DND-41 (cell line): ENCODE data around the gene RND1.
"Not testable (repeated sequence)": the region's sequence is repeated elsewhere in the genome, so short reads cannot be mapped to it uniquely, and the experiment has no call there.

Source experiments
- ATAC-seq: fragments of 200-7000 bp; cut with Tn5 transposase; 3 replicates; pipeline ENCODE4 v1.9.1; 2021; ENCODE audit warnings: low read depth; ENCODE audit not compliant: insufficient read depth
- DNase-seq: peaks from one replicate; pipeline ENCODE4 v3.0.0-alpha.2; 2020
- H2AFZ ChIP-seq: 2 replicates; pipeline ENCODE4 v1.6.0; 2012; ENCODE audit warnings: low read depth, low read length
- H3K27ac ChIP-seq: 2 replicates; pipeline ENCODE4 v1.5.1; 2012; ENCODE audit warnings: low read length, inconsistent platforms
- H3K27me3 ChIP-seq: fragments of 200-600 bp; sonication (generic); 2 replicates; pipeline ENCODE4 v1.6.0; 2012; ENCODE audit warnings: low read length, mild to moderate bottlenecking, inconsistent platforms; ENCODE audit not compliant: insufficient read depth, poor library complexity
- H3K36me3 ChIP-seq: 2 replicates; pipeline ENCODE4 v1.5.1; 2012; ENCODE audit warnings: low read length, inconsistent platforms; ENCODE audit not compliant: insufficient read depth
- H3K4me1 ChIP-seq: 2 replicates; pipeline ENCODE4 v1.5.1; 2012; ENCODE audit warnings: mild to moderate bottlenecking, low read length; ENCODE audit not compliant: insufficient read depth
- H3K4me2 ChIP-seq: 2 replicates; pipeline ENCODE4 v1.6.0; 2012; ENCODE audit warnings: mild to moderate bottlenecking, moderate library complexity, low read length, inconsistent platforms; ENCODE audit not compliant: insufficient read depth
- H3K4me3 ChIP-seq, 2 experiments: fragments of 200-600 bp in 1 of 2; shearing (Covaris generic) in 1 of 2; 2 replicates each; pipeline ENCODE4 v1.5.1; 2012 to 2016; ENCODE audit warnings: inconsistent platforms in 2 of 2, low read length in 2 of 2, mild to moderate bottlenecking in 2 of 2, low read depth in 1 of 2, moderate library complexity in 1 of 2
- H3K79me2 ChIP-seq: 2 replicates; pipeline ENCODE4 v1.6.0; 2012; ENCODE audit warnings: low read length, inconsistent platforms; ENCODE audit not compliant: insufficient read depth
- H3K9ac ChIP-seq: 2 replicates; pipeline ENCODE4 v1.6.0; 2012; ENCODE audit warnings: low read depth, mild to moderate bottlenecking, inconsistent platforms, low read length, moderate library complexity
- H3K9me3 ChIP-seq: 2 replicates; pipeline ENCODE4 v1.5.1; 2012; ENCODE audit warnings: low read length, moderate library complexity, mild to moderate bottlenecking, inconsistent platforms; ENCODE audit not compliant: insufficient read depth, severe bottlenecking
- H4K20me1 ChIP-seq: 2 replicates; pipeline ENCODE4 v1.6.0; 2012; ENCODE audit warnings: low read length; ENCODE audit not compliant: insufficient read depth
- EZH2 ChIP-seq: IDR thresholded peaks from 3 replicates; pipeline ENCODE4 v1.6.1; 2012; ENCODE audit warnings: borderline replicate concordance, low read depth, mild to moderate bottlenecking, moderate library complexity, low read length, inconsistent platforms; ENCODE audit not compliant: severe bottlenecking
- TF ChIP-seq, protein P1 (sequence below): IDR thresholded peaks from 2 replicates; pipeline ENCODE4 v1.5.1; 2012; ENCODE audit warnings: borderline replicate concordance, low read length, moderate library complexity, mild to moderate bottlenecking; ENCODE audit not compliant: poor library complexity, severe bottlenecking; ENCODE audit errors: extremely low read depth

Gene RND1

DNA sequence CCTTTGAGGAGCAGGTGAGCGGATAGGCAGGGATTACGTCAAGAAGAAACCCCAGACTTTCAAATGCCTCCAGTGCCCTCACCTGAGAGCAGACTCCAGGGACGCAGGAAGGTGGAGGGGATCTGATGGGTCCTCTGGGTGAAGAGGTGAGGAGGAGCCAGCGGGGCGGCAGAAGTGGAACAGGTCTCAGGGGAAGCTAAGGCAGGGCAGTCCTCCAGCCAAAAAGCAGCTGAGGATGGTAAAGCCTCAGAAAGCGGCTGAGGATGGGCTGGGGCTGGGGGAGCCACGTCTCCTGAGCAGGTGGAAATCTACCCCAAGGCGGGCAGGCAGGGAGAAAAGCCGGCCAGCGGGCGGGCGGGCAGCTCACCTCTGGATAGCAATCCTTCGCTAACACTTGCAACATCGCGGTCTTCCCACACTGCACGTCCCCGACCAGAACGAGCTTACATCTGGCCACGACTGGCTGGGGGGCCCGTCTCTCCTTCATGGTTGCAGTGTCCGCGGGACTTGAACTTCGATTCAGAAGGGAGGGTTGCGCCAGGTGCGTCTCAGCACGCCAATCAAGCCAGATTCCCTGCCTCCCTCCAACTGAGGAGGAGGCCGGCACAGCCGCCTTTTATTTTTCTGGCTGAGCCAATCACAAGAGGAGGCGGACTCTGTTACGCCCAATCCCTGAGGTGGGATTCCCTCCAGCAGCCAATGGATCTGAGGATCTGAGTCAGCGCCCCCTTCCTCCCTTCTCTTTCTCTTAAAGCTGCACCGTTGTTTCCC is at the start of gene RND1:
Gene RND1 (minus strand): TSS at position 590 of the 771 bp plus-strand sequence. CDS start 103 bp downstream, at position 487.
- H3K27ac ChIP-seq = peak within 1 kb of the TSS; percentile 48
- H3K9ac ChIP-seq = peak within 1 kb of the TSS; percentile 58
- DNase-seq (peak; percentile 93), ATAC-seq (peak; percentile 99)
- TF ChIP-seq EZH2 = peak; percentile 58
- TF ChIP-seq, protein P1, sequence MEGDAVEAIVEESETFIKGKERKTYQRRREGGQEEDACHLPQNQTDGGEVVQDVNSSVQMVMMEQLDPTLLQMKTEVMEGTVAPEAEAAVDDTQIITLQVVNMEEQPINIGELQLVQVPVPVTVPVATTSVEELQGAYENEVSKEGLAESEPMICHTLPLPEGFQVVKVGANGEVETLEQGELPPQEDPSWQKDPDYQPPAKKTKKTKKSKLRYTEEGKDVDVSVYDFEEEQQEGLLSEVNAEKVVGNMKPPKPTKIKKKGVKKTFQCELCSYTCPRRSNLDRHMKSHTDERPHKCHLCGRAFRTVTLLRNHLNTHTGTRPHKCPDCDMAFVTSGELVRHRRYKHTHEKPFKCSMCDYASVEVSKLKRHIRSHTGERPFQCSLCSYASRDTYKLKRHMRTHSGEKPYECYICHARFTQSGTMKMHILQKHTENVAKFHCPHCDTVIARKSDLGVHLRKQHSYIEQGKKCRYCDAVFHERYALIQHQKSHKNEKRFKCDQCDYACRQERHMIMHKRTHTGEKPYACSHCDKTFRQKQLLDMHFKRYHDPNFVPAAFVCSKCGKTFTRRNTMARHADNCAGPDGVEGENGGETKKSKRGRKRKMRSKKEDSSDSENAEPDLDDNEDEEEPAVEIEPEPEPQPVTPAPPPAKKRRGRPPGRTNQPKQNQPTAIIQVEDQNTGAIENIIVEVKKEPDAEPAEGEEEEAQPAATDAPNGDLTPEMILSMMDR = peak; percentile 27
- H2AFZ ChIP-seq = peak within 1 kb of the TSS; percentile 68
- H4K20me1 ChIP-seq = no peaks in the 10 kb centered on the region
- H3K79me2 ChIP-seq = no peaks in the 10 kb centered on the region
- H3K4me3 ChIP-seq = peak within 1 kb of the TSS; percentile 34 to 67; a peak in 3 of 4 replicates
- H3K9me3 ChIP-seq = no peaks in the 10 kb centered on the region
- H3K36me3 ChIP-seq = no peaks in the 10 kb centered on the region
- peaks cover 9% of the 10 kb centered on the region for H3K27me3 ChIP-seq
- peaks cover 20% of the 10 kb centered on the region for H3K4me1 ChIP-seq
- peak within 1 kb of the TSS; percentile 86 for H3K4me2 ChIP-seq

DNA sequence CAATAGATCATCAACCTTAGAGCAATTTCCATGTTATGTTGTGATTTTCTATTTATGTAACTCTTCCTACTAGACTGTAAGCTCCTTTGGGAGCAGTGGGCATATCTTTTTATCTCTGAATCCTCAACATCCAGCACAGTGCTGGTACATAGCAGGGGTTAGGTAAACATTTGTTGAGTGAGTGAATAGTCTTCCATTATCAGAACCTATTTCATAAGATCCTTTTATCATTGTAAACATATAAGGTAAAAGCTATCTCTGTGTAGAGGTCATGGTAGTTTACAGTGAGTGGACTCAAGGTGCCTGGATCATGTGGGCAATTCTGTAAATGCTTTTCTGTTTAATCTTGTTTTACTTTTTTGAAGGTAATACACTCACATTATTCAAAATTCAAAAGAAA is 44.5 kb upstream of the RND1 start:
- Histone ChIP-seq H3K4me2 (no peak overlapping the region), H3K27ac (no peak overlapping the region)

DNA sequence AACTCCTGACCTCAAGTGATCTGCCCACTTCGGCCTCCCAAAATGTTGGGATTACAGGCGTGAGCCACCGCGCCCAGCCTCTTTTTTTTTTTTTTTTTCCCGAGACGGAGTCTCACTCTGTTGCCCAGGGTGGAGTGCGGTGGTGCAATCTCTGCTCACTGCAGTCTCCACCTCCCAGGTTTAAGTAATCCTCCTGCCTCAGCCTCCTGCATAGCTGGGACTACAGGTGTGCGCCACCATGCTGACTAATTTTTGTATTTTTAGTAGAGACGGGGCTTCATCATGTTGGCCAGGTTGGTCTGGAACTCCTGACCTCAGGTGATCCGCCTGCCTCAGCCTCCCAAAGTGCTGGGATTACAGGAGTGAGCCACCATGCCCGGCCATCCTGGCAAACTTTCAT is 44.0 kb upstream of the RND1 start:
- H2AFZ ChIP-seq, H3K9ac ChIP-seq, H4K20me1 ChIP-seq, DNase-seq, H3K4me2 ChIP-seq, H3K4me3 ChIP-seq, ATAC-seq, H3K27me3 ChIP-seq, H3K79me2 ChIP-seq, H3K27ac ChIP-seq, H3K4me1 ChIP-seq, H3K36me3 ChIP-seq, H3K9me3 ChIP-seq: not testable (repeated sequence)

More for the DNA sequence above, 44.5 kb upstream of the RND1 start:
- DNase-seq = no peak
- Histone ChIP-seq H3K27me3 (no peaks in the 10 kb centered on the region), H3K9ac (no peak overlapping the region), H3K79me2 (no peaks in the 10 kb centered on the region), H3K36me3 (no peaks in the 10 kb centered on the region), H3K9me3 (no peaks in the 10 kb centered on the region), H4K20me1 (no peaks in the 10 kb centered on the region), H3K4me1 (no peaks in the 10 kb centered on the region), H3K4me3 (no peak overlapping the region), H2AFZ (no peak overlapping the region)
- no peak for TF ChIP-seq EZH2
- TF ChIP-seq, protein P1 = no peak
- no peak for ATAC-seq

DNA sequence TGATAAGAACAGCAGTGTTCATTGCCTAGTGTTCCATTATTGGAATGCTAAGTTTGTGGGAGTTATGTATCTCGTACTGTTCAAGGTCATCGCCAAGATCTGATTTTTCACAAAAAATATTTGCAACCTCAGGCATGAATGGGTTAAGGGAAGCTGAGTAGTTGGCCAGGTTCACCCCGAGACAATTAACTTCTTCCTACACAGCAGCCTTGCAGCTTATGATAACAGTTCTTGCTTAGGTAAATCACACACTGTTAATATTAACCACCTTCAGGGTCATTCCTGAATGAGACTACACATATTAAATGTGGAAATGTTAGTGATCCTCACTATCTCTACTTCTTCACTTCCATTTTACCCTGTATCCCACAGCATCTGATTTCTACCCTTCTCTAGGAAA is 41.6 kb upstream of the RND1 start:
- no peak overlapping the region for H3K9ac ChIP-seq
- H4K20me1 ChIP-seq = no peaks in the 10 kb centered on the region
- no peak overlapping the region for H2AFZ ChIP-seq
- H3K4me1 ChIP-seq = peaks cover 8% of the 10 kb centered on the region
- H3K9me3 ChIP-seq = no peaks in the 10 kb centered on the region
- H3K79me2 ChIP-seq = no peaks in the 10 kb centered on the region
- no peak overlapping the region for H3K4me3 ChIP-seq
- no peak overlapping the region for H3K4me2 ChIP-seq
- H3K27ac ChIP-seq = no peak overlapping the region
- TF ChIP-seq EZH2 = no peak
- TF ChIP-seq, protein P1 = no peak
- H3K27me3 ChIP-seq = peaks cover 4% of the 10 kb centered on the region
- DNase-seq = no peak
- H3K36me3 ChIP-seq = no peaks in the 10 kb centered on the region
- no peak for ATAC-seq
